Stimulated activated CD8-positive, alpha-beta memory T cell treated with anti-CD3 and anti-CD28 coated beads, Interleukin-15, amount 100 ng/mL, for 48 hours (primary cell): ENCODE measurements around the gene ASIC2.

ENCODE experiments used
- DNase-seq, 2 donors: peaks; one replicate each; pipeline ENCODE4 v3.0.0-alpha.2; 2020; ENCODE audit warnings: low read depth in 2 of 2

Gene ASIC2

DNA sequence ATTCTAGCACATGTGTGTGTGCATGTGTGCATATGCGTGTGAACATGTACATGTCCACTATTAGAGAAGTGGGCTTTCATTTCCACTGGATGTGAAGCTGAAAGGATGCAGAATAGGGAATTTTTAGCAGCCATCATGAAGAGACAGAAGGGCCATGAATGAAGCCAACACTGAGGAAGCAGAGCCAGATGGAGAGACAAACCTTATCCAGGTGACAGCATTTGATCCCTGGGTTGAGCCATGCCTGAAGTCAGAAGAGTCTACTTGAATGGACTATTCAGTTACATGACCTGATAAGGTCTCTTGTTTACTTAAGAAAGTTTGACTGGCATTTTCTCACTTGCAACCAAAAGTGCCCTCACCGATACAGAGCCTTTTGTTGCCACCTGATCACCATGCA is 88.4 kb downstream of the ASIC2 start:
- no peak for DNase-seq

DNA sequence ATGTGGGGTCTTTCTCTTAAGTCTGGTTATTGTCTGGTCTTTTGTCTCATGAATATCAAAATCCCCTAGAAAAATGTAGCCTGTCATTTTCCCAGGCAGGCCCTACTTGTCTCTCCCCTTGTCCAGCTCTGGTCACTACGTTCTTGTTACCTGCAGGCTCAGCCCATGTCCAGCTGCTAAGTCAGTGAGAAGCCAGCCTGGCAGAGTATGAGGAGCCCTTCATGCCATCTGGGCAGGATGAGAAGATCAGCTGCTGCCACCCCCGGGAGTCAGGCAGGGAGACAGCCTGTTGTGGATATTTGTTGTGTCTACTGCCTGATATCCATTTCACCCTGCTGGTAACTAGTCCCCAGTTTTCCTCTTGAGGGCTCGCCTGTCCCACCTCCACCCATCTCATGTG is 88.9 kb downstream of the ASIC2 start:
- DNase-seq, result no peak

DNA sequence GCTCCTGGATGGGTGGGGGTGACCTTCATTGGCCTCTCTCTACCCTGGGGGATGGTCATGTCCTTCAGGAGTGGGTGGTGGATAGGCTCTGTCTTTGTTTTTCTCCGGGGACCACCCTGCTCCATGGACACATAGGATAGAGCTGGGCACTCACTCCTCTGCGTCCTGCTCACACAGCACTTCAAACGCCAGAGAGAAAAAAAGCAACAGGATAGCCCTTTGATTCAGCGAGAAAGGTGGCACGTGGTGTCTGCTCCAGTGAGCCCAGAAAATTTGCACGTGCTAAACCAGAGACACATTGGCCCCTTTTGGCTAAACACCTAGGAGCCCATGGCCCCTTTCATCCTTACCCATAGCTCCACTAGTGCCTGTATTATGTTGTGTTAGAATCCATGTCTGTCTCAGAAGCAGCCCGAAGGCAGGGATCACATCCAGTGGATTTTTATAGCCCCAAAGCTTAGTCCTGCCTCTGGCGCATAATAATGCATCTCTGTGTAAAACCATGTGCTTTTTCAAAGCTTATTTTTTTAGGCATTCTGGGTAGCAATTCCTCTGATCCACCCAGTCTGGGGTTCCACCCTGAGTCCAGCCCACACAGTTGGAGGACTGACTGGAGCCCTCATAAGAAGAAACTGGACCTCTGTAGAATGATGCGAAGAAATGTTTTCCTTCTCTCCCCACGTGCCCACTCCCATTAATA is 90.1 kb downstream of the ASIC2 start:
- DNase-seq, result no peak

DNA sequence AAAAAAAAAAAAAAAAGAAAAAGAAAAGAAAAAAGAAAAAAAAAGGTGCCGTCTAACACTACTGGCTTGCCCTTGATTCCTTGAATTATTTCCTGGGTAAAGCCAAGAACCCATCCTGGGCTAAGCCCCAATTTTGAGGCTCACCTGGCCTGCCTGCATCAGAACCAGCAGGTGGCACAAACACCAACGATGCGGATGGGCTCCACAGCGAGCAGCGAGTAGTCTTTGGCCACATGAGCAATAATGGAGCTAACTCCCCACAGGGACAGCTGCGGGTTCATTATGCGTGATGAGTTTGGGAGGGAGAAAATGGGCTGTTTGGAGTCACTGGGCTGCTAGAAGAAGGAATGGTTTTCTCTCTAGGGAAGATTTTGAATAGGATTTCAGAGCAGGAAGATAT is 91.1 kb downstream of the ASIC2 start:
- DNase-seq, result no peak

DNA sequence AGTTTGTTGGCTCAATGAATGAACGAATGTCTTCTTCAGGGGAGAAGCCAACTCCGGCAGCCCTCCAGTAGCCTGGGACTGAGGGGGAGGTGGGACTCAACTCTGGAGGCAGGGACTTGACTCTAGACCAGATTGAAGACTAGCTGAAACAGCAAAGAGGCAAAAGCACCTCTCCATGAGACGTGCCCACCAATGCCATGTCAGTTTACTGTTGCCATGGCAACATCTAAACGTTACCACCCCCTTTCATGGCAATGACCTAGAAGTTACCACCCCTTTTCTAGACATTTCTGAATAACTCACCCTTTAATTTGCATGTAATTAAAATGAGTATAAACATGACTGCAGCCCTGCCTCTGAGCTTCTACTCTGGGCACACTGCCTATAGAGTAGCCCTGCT is 91.8 kb downstream of the ASIC2 start:
- DNase-seq, result no peak

DNA sequence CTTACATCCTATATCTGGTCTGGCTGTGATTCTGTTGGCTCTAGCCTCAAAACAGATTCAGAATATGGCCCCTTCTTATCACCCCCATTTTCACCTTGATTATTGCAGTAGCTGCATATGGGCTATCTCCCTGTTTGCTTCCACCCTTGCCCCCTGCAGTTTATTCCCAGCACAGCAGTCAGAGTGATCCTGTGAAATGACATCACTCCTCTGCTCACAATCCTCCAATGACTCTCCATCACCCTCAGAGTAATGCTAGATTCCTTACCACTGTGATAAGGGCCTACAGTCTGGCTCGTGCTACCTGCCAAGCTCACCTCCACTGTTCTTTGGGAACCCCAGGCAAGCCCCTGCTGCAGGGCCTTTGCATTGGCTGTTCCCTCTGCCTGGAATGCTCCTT is 92.5 kb downstream of the ASIC2 start:
- DNase-seq, result no peak

DNA sequence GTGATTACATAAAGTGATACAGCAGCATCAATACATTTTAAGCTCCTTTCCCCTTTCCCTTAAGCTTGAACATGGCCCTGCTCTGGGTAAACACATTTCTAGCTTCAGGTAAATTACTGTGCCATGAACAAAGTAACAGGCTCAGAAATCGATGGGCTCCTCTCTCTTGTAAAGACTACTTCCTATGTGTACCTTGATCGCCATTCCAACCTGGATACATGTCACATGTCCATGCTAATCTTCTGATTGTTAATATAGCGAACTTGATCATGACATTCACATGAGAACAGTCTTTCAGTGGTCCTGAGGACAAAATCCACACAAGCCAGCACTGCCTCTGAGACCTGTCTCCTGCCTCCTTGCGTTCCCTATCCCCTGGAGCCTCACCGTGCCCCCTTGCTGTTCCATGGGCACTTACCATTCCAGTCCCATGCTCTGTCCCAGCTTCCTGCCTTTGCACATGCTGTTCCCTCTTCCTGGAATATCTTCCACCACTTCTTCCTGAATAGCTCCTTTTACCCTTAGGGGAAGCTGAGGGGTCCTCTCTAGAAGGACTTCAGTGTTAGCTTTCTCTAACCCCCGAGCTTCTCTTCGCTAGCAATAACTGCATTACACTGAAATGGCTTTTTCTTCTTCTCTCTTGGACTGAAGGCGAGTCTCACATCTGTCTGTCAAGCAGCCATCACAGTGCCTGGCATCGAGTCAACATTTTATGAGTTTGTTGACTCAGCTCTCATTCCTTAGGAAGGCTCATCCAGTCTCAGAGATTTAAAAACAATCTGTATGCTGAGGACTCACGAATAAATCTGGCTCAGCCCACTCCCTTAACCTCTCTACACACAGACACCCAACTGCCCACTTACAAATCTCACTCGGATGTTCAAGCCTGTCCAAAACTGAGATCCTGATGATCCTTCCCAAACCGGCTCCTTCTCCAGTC is 93.3 kb downstream of the ASIC2 start:
- no peak for DNase-seq

DNA sequence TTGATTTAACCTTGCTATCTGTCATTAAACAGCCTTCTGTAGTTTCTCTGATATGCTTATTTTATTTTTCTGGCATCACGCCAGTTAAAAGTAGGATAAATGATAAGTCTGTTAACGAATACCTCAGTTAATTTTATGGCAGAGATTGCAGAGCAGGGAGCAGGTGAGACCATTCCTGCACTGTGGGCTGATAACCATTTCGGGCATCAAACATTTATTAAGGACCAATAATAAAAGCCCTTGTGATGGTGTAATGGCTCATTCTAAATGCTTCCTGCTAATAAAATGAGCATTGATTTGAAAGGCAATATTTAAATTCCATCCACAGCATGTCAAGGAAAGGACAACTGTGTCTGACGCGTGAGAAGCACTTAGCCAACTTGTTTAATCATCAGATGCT is 94.1 kb downstream of the ASIC2 start:
- DNase-seq, result no peak

DNA sequence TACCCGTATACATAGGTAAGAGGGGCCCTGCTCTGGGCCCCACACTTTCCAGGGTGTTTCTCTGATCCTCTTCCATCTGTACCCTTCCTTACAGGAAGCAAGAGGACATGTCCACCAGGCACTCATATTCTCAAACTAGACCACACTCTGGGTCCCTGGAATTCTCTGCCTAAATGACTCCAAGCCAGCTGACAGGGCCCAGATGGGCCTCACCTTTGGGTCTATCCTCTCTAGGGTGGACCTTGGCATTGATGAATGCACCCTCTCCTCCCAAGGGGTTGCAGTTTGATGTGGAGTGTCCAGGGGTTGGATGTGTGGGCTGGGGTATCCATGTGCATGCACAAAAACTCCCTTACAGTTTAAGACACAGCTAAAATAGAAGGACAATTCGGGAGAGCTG is 95.8 kb downstream of the ASIC2 start:
- DNase-seq, result no peak

DNA sequence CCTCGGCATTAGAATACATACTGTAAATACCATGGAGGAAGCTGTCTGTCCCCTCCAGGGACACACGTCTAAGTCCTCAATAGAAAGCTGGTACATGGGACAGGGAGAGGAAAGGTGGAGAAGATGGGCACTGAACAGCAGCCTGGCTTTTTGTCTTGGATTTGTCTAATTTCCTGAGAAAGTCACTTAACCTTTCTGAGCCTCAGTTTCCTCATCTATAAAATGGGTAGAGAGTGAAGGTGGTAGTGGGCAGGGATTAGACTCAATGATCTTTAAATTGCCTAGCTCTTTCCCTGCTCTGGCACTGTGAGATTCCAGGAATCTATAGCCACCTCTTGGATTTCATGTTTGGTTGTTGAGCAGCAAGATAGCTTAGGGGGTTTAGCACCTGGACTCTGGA is 96.2 kb downstream of the ASIC2 start:
- no peak for DNase-seq

DNA sequence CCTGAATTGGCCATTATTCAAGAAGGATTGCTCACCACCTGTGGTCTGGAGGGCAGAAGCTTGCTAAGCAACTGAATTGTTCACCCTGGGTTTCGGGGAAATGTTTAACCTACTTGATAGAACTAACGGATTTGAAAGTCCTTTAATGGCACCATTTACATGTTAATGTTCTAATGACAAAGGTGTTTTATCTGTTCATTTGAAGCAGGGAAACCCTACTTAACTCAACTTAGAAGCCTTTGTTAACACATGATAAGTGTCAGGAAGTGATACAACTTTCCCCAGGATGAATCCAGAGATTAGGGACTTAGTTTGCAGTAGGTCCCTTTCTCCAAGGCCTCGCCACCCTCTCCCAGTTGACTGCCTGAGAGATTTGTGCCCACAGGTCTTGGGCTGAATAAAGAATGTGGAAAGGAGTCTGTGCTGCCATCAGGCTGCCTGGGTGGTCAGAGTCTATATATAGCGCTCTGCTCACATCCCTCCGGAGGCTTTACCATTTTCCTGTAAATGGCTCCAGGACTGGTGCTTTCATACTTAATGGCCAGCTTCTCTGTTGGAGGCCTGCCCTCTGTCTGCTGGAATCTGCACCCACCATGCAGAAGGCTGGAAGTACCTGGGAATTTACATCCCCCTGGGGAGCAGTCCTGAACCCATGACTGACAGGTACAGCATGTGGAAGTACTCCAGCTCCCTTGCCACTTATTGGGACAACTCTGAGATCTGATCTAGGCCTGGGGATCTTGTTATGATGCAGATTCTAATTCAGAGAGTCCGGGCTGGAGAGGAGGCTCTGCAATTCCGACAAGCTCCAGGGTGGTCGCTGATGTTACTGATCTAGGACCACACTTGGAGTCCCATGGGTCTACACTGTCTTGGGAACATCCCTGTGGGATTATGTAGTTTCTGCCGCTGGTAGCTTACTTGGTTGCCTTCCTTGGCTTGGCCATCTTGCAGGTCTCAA is 99.9 kb downstream of the ASIC2 start:
- no peak for DNase-seq

DNA sequence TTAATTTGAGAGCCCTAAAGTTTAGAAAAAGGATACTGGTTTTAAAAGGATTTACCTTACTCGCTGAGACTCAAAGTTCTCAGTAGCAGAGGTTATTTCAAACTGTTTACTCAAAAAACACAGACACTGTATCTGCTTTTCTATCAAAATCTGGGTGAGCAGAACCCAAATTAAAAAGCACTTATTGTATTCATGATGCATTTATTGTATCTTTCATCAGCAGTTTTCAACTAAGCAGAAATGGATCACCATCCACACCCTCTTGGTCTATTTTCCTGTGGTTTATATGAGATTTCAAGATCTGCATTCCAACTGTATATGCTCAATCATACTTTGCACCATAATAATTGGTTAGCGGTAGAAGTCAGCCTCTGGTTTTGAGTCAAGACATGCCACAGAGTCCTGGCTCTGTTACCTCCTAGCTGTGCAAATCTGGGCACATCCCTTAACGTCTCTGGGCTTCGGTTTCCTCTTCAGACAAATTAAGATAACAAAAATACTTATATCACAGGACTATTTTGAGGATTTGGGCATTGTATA is 109.5 kb downstream of the ASIC2 start:
- DNase-seq, result no peak

DNA sequence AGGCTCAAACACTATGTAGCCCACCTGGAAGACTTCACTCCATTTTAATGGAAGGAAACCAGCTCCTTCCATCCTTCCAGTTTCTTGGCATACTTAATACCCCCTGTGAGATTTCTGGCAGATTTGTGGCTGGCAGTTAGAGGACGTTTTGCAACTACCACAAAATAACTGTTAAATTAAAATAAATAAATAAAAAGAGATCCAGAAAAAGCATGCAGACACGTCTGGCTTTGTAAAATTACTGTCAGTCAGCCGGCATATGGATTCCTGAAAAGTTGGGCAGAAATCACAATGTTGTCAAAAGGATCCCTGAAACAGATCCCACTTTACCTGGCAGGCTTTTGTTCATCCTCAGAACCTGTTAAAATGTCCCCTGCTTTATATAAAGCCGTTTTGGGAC is 113.9 kb downstream of the ASIC2 start:
- no peak for DNase-seq

DNA sequence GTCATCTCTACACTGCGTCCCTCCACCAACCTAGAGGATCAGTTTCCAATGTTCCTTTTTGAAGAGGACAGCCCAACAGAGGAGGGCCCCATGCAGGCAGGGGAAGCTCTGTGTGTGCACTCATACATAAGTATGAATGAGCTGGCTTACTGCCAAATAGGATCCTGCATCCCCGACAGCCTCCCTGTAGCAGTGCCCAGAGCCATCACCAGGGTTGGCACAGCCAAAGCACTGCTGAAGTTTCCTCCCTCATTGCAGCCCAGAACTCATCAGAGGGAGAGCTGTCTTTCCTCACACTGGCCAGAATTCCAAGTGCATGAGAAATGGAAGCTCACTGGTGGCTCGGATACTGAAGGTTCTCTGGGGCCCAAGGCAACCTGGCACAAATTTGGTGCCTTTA is 114.4 kb downstream of the ASIC2 start:
- DNase-seq, result no peak

DNA sequence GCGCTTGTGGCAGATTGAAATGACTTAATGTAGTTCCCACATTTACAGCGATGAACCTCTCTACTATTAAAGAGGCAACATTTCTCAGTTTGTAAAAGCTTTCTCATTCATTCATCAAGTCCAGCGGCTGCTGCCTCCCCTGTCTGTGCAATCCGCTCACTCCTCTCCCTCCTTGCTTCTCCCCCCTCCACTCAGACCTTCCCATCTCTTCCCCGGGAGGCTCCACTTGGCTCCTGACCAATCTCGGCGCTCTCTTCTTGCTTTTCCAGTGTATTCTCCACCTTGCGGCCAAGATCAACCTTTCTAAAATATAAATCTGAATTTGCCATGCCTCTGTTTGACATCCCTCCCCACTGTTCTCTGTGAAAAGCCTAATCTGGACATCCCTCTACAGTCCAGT is 117.5 kb downstream of the ASIC2 start:
- DNase-seq, result no peak

DNA sequence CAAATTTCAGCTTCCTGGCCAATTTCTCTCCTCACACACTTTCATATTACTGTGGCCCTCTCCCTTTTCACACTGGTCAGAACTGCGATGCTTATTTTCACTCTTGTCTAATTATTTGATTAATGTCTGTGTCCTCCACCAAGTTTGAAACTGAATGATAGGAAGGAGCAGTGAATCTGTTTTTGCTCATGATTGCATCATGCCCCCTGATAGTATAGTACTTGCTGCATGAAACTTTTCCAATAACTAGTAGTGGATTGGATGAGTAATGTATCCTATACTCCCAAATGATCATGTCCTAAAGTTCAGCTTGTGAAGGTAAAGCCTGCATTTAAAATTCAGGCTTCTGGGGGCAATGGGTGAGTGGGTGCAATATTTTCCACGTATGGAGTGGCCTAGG is 121.2 kb downstream of the ASIC2 start:
- no peak for DNase-seq

DNA sequence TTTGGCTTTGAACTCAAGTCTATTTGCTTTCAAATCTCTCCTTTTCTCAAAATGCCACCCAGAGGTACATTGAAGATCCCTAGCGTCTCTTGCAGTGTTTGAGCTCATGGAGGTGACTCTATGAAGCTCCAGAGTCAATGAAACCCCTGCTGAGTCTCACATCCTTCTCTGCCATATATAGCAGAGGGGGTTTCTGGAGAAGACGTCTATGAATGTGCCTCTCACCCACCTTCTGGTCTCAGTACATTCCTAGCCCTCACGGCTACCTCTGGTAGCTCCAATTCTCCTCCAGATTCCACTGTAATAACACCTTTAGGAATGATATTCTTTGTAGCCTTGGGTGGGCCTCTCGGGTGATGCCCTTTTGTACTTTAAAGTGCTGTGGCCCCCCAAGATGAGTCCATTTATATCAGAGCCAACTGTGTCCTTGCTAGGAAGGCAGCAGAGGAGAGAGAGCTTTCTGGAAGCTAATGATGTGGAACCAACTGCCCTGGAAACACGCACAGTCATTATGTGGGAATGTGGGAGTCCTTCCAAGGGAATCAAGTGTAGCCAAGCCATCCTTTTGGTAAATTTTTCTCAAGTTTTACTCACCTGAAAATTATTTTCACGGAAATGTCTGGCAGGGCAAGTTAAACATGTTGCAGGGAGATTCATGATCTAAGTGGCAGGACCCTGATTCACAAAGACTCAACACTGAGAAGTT is 123.4 kb downstream of the ASIC2 start:
- no peak for DNase-seq

DNA sequence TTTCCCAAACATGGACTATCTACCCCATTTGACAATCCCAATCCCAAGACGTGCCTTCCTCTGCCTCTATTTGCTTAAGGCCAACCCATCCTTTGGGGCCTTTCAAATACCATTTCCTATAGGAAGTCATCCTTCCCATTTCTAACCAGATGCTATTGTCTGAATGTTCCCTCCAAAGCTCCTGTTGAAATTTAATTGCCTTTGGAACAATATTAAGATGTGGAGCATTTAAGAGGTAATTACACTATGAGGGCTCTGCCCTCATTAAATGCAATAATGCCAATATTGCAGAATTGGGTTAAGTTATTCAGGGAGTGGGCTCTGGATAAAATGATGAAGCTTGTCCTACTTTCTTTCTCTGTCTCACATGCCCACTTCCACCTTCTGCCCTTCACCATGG is 125.4 kb downstream of the ASIC2 start:
- no peak for DNase-seq

DNA sequence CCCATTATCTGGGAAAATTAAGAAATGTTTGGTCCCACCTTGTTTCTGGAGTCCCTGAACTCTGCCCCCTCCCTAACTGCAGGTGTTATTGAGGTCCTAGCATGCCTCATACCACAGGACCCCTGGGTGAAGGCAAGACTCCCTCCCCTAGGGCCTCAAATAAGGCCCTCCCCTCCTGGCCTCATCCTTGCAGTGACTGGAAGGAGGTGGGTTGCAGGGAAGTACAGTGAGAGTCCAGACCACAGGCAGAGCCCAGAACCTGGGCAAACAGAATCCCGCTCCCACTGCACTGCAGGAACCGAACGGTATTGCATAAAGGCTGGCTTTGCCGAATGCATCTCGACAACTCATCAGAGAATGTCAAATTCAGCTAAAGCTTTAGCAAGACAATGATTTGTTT is 126.6 kb downstream of the ASIC2 start:
- no peak for DNase-seq

DNA sequence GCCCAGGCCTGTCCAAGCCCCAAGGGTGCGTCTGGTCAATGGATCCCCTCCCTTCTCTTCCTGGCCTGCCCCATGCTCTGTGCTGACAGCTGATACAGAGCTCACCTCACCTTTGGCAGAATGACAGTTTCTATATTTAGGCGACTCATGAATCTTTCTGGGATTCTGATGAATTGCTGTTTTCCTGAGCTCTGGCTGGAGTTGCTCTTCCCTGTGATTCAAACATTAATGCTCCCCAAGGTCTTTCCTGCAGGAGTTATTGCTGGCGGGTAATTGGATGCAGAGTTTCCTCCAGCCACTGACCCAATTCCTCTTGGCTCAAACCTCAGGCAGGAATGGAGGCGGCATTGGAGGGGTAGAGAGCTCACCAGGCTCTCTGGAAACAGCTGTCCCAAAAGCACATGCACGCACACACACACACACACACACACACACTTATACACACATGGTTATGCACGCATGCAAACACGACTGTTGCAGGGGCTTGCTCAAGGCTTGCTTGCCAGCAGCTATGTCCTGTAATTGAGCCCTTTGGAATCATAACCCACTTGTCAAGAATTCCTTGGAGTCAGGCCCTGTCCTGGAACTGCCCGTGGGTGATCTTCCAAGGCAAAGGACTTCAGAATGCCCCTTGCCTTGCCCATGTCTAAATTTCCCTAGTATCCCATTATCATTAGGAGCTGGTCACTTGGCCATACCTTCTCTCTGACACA is 128.8 kb downstream of the ASIC2 start:
- DNase-seq, result no peak
